Esophagus squamous epithelium (tissue), 4 donors: Measurements from ENCODE around the gene DIO3.

Experiments
- CTCF ChIP-seq, 6 experiments: fragments of 450-650 bp in 4 of 6; fragments of 200-600 bp in 2 of 6; sonication (generic) in 2 of 6; IDR thresholded peaks; one replicate each; pipeline ENCODE4 v1.5.1; 2016 to 2019; ENCODE audit warnings: antibody characterized with exemption in 6 of 6, mild to moderate bottlenecking in 4 of 6, moderate library complexity in 4 of 6
- POLR2A ChIP-seq, 4 donors: fragments of 450-650 bp; IDR thresholded peaks; one replicate each; pipeline ENCODE4 v1.6.1; 2017; ENCODE audit warnings: antibody characterized with exemption in 4 of 4, mild to moderate bottlenecking in 4 of 4, moderate library complexity in 3 of 4

GRCh38 chr14:101564819-101565698, 3.8 kb downstream of the DIO3 start:
- TF ChIP-seq CTCF (IDR thresholded peaks at IDR 0.05) (no peak), POLR2A (IDR thresholded peaks at IDR 0.05) (no peak)
